Heart right ventricle (tissue), 16 donors: ENCODE results near the gene CALD1. TPM values are rescaled to one million over a fixed set of nuclear protein-coding genes. Genes with fewer than 3 reads are reported as not detected.
A peak's percentile ranks its signal among the peaks of the same experiment; 100 is the strongest.

Source experiments
- ATAC-seq, 8 donors: fragments of 200-7000 bp; cut with Tn5 transposase; one replicate each; pipeline ENCODE4 v1.9.1; 2020; ENCODE audit warnings: mild to moderate bottlenecking in 8 of 8, moderate library complexity in 8 of 8, moderate number of reproducible peaks in 1 of 8
- DNase-seq, 2 donors: peaks; one replicate each; pipeline ENCODE4 v3.0.0-alpha.2; 2020
- H3K27ac ChIP-seq, 10 donors: fragments of 200-600 bp; sonication (generic) in 2 of 10; one replicate each; pipeline versions ENCODE4 v1.5.0 to v1.8.0; 2020 to 2022; ENCODE audit warnings: mild to moderate bottlenecking in 3 of 10
- H3K27me3 ChIP-seq, 7 donors: fragments of 200-600 bp; one replicate each; pipeline ENCODE4 v1.8.0; 2021 to 2022; ENCODE audit warnings: mild to moderate bottlenecking in 2 of 7
- H3K36me3 ChIP-seq, 9 donors: fragments of 200-600 bp; sonication (generic) in 1 of 9; one replicate each; pipeline versions ENCODE4 v1.5.0 to v1.8.0; 2020 to 2022; ENCODE audit warnings: mild to moderate bottlenecking in 2 of 9
- H3K4me1 ChIP-seq, 9 donors: fragments of 200-600 bp; sonication (generic) in 1 of 9; one replicate each; pipeline versions ENCODE4 v1.5.0 to v1.8.0; 2020 to 2022; ENCODE audit warnings: mild to moderate bottlenecking in 4 of 9
- H3K4me3 ChIP-seq, 10 donors: fragments of 200-600 bp; sonication (generic) in 2 of 10; one replicate each; pipeline versions ENCODE4 v1.5.0 to v1.8.0; 2020 to 2022; ENCODE audit warnings: mild to moderate bottlenecking in 7 of 10, moderate library complexity in 2 of 10
- H3K9me3 ChIP-seq, 11 donors: fragments of 200-600 bp in 10 of 11; sonication (generic) in 2 of 11; one replicate each; pipeline versions ENCODE4 v1.5.0 to v1.8.0; 2013 to 2022; ENCODE audit warnings: mild to moderate bottlenecking in 2 of 11, control low read depth in 1 of 11, moderate library complexity in 1 of 11
- WGBS, 2 donors: extraction: QIAGEN DNeasy Blood & Tissue Kit; methylation state at CpG; one replicate each; pipeline ENCODE4 v1.1.7; 2013; ENCODE audit warnings: inconsistent platforms in 1 of 2; 5-methylcytosine and 5-hydroxymethylcytosine counted together
- intact Hi-C, 10 donors: fragments of 100-400 bp; cut with DNase I; formaldehyde crosslinking; loops; one replicate each; pipeline versions ENCODE4 v1.11.1 to v1.14.2; 2022
- polyA plus RNA-seq, 2 donors: library from polyadenylated mRNA; stranded (reverse); fragments of 200-250 nt; gene quantifications; one replicate each; pipeline ENCODE4 v1.2.3, GENCODE V29; 2013
- total RNA-seq, 10 donors: library from RNA; stranded (reverse); fragmentation: NEBNext Ultra II Directional in 3 of 10; extraction: Animal tissue kit (Norgen Biotek cat#: 25700) in 3 of 10; gene quantifications; one replicate each; pipeline versions ENCODE4 v1.2.1 to v1.2.4, GENCODE V29; 2021 to 2023
- TF ChIP-seq, protein P1 (sequence below), 9 donors: fragments of 200-600 bp; sonication (generic) in 2 of 9; IDR thresholded peaks; one replicate each; pipeline versions ENCODE4 v1.5.0 to v1.8.0; 2021 to 2022; ENCODE audit warnings: antibody characterized with exemption in 9 of 9, mild to moderate bottlenecking in 5 of 9, moderate library complexity in 1 of 9
- donor health status: Arrhythmogenic right ventricular cardiomyopathy.
- donor health status: ischemic (EF 13 %, LVEDD 7.1; RV severe dilation, severe dysfunction).
- donor health status: healthy with polysubstance abuse.
- donor health status: DM: no; HTN: yes; CAD: no.
- donor health status: DM: no; HTN: no; CAD: no.
- donor health status: ischemic (EF 25% LVEDD 6.9; RV normal size, moderate dysfunction).
- donor health status: ischemic (EF 25% LVEDD 5.7; RV mildly dilated, moderate dysfunction).
- donor health status: healthy.
- donor health status: DM: yes; HTN: yes; CAD: no.
- donor health status: Ischemic cardiomyopathy.
- donor health status: ischemic (EF 35%, LVEDD 5.7; RV mildly dilated, moderate dysfunction).
- donor health status: nonischemic (EF 11% LVEDD 7.7; RV severe dilation, severe dysfunction).
- donor health status: DM: yes; HTN: yes; CAD: no.
- donor health status: PGD.
- donor health status: ischemic (EF 29% LVEDD 5.4; RV normal size, mild dysfunction).
- donor health status: nonischemic (EF 23%, LVEDD 6.1; RV moderate dilation, normal function).

Gene CALD1
- total and polyA plus RNA-seq, 12 donors = 69.9 to 180 (median 126) TPM

DNA sequence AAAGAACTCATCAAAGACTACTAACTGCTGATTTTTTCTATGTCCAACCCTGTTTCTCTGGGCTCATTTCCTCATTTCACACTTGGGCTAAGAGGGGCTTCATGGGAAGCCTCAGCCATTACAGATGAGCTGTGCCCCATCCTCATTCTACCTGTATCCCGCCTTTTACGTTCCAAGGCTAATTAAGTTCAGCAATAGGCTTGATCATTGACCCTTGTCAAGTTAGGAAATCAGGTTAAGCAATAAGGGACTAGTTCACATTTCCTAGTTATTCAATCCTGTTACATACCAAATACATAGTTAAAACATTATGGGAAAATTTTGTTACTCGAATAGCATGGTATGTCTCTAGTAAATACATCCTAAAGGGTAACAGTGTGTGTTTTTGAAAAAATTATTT, 177.6 kb downstream of the CALD1 start:
- intact Hi-C loops = loop anchor here in 1 of 10 donors (2.0 kb wide), 1 partner anchor 268 kb away; no protein-coding TSS in a partner anchor
- Histone ChIP-seq H3K27ac (no peak overlapping the region), H3K36me3 (peaks cover 4 to 100% (median 71%) of the 10 kb centered on the region in 9 donors), H3K27me3 (no peaks in the 10 kb centered on the region), H3K9me3 (no peaks in the 10 kb centered on the region), H3K4me1 (no peaks in the 10 kb centered on the region), H3K4me3 (no peak overlapping the region)
- ATAC-seq (no peak), DNase-seq (no peak)
- TF ChIP-seq, protein P1, sequence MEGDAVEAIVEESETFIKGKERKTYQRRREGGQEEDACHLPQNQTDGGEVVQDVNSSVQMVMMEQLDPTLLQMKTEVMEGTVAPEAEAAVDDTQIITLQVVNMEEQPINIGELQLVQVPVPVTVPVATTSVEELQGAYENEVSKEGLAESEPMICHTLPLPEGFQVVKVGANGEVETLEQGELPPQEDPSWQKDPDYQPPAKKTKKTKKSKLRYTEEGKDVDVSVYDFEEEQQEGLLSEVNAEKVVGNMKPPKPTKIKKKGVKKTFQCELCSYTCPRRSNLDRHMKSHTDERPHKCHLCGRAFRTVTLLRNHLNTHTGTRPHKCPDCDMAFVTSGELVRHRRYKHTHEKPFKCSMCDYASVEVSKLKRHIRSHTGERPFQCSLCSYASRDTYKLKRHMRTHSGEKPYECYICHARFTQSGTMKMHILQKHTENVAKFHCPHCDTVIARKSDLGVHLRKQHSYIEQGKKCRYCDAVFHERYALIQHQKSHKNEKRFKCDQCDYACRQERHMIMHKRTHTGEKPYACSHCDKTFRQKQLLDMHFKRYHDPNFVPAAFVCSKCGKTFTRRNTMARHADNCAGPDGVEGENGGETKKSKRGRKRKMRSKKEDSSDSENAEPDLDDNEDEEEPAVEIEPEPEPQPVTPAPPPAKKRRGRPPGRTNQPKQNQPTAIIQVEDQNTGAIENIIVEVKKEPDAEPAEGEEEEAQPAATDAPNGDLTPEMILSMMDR (IDR thresholded peaks at IDR 0.05) = no peak
- 96 to 98% methylated on average over 3 of the region's 3 CpGs for WGBS, 2 donors

DNA sequence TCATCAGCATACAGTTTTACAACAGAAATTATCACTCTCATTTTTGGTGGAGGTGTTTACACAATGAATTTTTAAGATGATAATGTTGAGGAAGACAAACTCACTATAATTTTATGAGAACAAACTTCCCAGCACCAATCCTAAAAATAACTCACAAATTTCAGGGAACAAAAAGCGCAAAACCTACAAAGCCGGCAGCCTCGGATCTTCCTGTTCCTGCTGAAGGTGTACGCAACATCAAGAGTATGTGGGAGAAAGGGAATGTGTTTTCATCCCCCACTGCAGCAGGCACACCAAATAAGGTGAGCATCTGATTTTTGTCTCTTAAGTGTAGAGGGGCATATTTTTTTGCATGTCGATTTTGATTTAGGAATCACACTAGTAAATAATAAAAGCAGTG, 180.4 kb downstream of the CALD1 start:
- Histone ChIP-seq H3K36me3 (peaks cover 2 to 100% (median 70%) of the 10 kb centered on the region in 9 donors), H3K4me3 (no peak overlapping the region), H3K27me3 (no peaks in the 10 kb centered on the region), H3K27ac (no peak overlapping the region), H3K9me3 (no peaks in the 10 kb centered on the region), H3K4me1 (peaks cover 0 to 12% (median 0%) of the 10 kb centered on the region in 9 donors)
- TF ChIP-seq, protein P1 (IDR thresholded peaks at IDR 0.05) = no peak
- DNase-seq = no peak
- 93 to 95% methylated on average over 5 of the region's 5 CpGs for WGBS, 2 donors
- no peak for ATAC-seq
- intact Hi-C loops = no loop called here

DNA sequence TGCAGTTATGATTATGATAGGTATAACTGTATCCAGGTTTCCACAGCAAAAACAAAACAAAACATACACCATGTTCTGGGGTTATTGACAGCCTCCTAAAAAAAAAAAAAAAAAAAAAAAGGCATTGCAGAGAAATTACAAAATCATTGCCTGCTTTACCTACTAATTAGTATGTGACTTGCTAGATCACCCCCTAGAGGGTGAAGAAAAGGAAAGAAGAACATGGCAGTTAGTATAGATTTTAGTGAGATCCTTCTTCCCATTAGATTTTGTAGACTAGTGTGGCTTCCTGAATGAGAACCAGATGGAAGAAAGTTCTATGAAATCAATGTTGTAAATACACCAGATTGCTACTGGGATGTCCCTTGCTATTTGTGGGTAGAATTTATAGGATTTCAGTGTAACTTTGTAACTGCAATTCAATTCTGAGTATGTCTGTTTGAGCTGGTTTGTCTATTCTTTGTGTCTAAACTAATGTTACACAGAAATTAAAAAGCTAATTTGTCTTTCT, 182.9 kb downstream of the CALD1 start:
- peak overlapping the region in 3 of 10 donors; percentile 16 to 25 (median 17) for H3K27ac ChIP-seq
- intact Hi-C loops = no loop called here
- peaks cover 0 to 12% (median 0%) of the 10 kb centered on the region in 9 donors for H3K4me1 ChIP-seq
- TF ChIP-seq, protein P1 (IDR thresholded peaks at IDR 0.05) = peak in 1 of 9 donors; percentile 11
- H3K36me3 ChIP-seq = peaks cover 2 to 100% (median 74%) of the 10 kb centered on the region in 9 donors
- no peaks in the 10 kb centered on the region for H3K9me3 ChIP-seq
- H3K4me3 ChIP-seq = no peak overlapping the region
- ATAC-seq (no peak), DNase-seq (no peak)
- H3K27me3 ChIP-seq = no peaks in the 10 kb centered on the region

DNA sequence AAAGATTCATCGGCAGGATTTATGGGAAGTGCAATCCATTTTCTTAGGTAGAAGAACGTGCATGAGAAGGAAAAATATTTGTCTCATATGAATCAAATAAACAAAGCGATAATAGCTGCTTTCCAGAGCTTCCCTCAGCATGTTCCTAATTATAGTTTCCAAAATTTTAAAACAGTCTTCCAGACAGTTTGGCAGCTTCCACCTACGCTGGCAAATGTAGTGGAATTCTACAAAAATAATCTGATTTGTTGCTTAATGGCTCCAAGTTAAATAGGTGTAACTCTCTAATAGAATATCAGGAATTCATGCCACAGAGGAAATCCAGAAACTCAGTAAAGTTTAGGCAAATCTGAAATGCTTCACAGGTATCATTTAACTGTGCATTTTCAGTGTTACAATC, 183.6 kb downstream of the CALD1 start:
- H3K4me1 ChIP-seq = peaks cover 0 to 12% (median 0%) of the 10 kb centered on the region in 9 donors
- H3K4me3 ChIP-seq = no peak overlapping the region
- intact Hi-C loops = no loop called here
- TF ChIP-seq, protein P1 (IDR thresholded peaks at IDR 0.05) = no peak
- WGBS, 2 donors = 77 to 85% methylated on average over 4 of the region's 4 CpGs
- peak overlapping the region in 3 of 10 donors; percentile 16 to 25 (median 18) for H3K27ac ChIP-seq
- H3K36me3 ChIP-seq = peaks cover 2 to 100% (median 76%) of the 10 kb centered on the region in 9 donors
- H3K27me3 ChIP-seq = no peaks in the 10 kb centered on the region
- DNase-seq = no peak
- ATAC-seq = no peak
- no peaks in the 10 kb centered on the region for H3K9me3 ChIP-seq
